Sigmoid colon (tissue), 4 donors: ENCODE results near the gene ABCC9.

Experiments used
- CTCF ChIP-seq, 4 experiments: fragments of 450-650 bp in 3 of 4; fragments of 200-600 bp in 1 of 4; IDR thresholded peaks; one replicate each; pipeline ENCODE4 v1.5.1; 2016 to 2019; ENCODE audit warnings: antibody characterized with exemption in 4 of 4, mild to moderate bottlenecking in 3 of 4, moderate library complexity in 2 of 4
- POLR2AphosphoS5 ChIP-seq, 4 donors: sonication (generic); formaldehyde crosslinking; IDR thresholded peaks; one replicate each; pipeline ENCODE4 v1.6.1; 2017; ENCODE audit warnings: antibody characterized with exemption in 4 of 4

- TF ChIP-seq CTCF (IDR thresholded peaks at IDR 0.05) (no peak), POLR2AphosphoS5 (IDR thresholded peaks at IDR 0.05) (no peak)
Measured at GRCh38 chr12:21973221-21973620, 32.0 kb upstream of the ABCC9 start.
